ACC112 (cell line): ENCODE data around the gene DENND6A.

Experiments
- H2AFZ ChIP-seq: fragments of 200-600 bp; sonication (generic); one replicate; pipeline ENCODE4 v1.6.0; 2017; ENCODE audit warnings: antibody characterized with exemption, low read length; ENCODE audit not compliant: unreplicated experiment
- H3K27ac ChIP-seq: fragments of 200-600 bp; sonication (generic); 2 replicates; pipeline ENCODE4 v1.5.1; 2014; ENCODE audit warnings: low read depth, mild to moderate bottlenecking, antibody characterized with exemption, low read length, moderate library complexity
- H3K27me3 ChIP-seq: fragments of 200-600 bp; sonication (generic); 2 replicates; pipeline ENCODE4 v1.6.1; 2014; ENCODE audit warnings: mild to moderate bottlenecking, antibody characterized with exemption, low read length, moderate library complexity, mixed read lengths; ENCODE audit not compliant: insufficient read depth
- H3K36me3 ChIP-seq: fragments of 200-600 bp; sonication (generic); 2 replicates; pipeline ENCODE4 v1.6.1; 2016; ENCODE audit warnings: mild to moderate bottlenecking, antibody characterized with exemption, low read length, moderate library complexity, mixed read lengths; ENCODE audit not compliant: insufficient read depth
- H3K4me1 ChIP-seq: fragments of 200-600 bp; sonication (generic); one replicate; pipeline ENCODE4 v1.6.1; 2016; ENCODE audit warnings: low read length, mixed read lengths; ENCODE audit not compliant: insufficient read depth, unreplicated experiment, control insufficient read depth
- H3K4me3 ChIP-seq: fragments of 200-600 bp; sonication (generic); 2 replicates; pipeline ENCODE4 v1.5.1; 2014; ENCODE audit warnings: mild to moderate bottlenecking, low read depth, low read length
- H3K79me2 ChIP-seq: fragments of 200-600 bp; sonication (generic); one replicate; pipeline ENCODE4 v1.6.0; 2016; ENCODE audit warnings: low read length; ENCODE audit not compliant: control insufficient read depth, unreplicated experiment, insufficient read depth

DENND6A gene

DNA sequence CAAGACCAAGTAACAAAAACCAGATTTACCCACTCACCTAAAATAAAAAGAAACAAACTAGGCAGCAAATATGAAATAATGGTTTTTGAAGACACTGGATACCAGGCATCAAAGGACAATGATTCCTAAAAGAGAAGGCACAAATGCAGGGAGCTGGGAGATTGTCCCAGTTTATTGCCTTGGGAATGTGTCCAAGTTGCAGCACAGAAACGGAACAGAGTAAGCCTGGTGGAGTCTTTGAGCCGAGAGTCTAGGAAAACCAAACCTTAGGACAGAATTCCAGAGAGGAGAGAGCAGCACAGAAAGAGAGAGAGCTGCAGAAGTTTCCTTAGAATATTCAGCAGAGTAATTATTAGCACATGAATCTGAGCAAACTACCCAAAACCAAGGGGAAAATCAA, 87.9 kb downstream of the DENND6A start:
- no peak overlapping the region for H3K27ac ChIP-seq
- no peaks in the 10 kb centered on the region for H3K79me2 ChIP-seq
- no peak overlapping the region for H2AFZ ChIP-seq
- H3K27me3 ChIP-seq, result no peaks in the 10 kb centered on the region
- H3K4me3 ChIP-seq, result no peak overlapping the region
- H3K36me3 ChIP-seq, result peaks cover 21% of the 10 kb centered on the region
- no peaks in the 10 kb centered on the region for H3K4me1 ChIP-seq

GRCh38 chr3:57600195-57600594, 92.7 kb downstream of the DENND6A start:
- Histone ChIP-seq H3K4me3 (no peak overlapping the region), H3K4me1 (peaks cover 10% of the 10 kb centered on the region), H2AFZ (no peak overlapping the region), H3K27ac (no peak overlapping the region), H3K27me3 (no peaks in the 10 kb centered on the region), H3K79me2 (peaks cover 32% of the 10 kb centered on the region), H3K36me3 (peaks cover 13% of the 10 kb centered on the region)

GRCh38 chr3:57598765-57599360, 94.0 kb downstream of the DENND6A start:
- Histone ChIP-seq H3K27me3 (no peaks in the 10 kb centered on the region), H2AFZ (no peak overlapping the region), H3K79me2 (peaks cover 45% of the 10 kb centered on the region), H3K27ac (peak overlapping the region; percentile 94; the same call in 1 of the 2 replicates), H3K4me3 (peak overlapping the region; percentile 96), H3K4me1 (peaks cover 10% of the 10 kb centered on the region), H3K36me3 (peaks cover 12% of the 10 kb centered on the region)

DNA sequence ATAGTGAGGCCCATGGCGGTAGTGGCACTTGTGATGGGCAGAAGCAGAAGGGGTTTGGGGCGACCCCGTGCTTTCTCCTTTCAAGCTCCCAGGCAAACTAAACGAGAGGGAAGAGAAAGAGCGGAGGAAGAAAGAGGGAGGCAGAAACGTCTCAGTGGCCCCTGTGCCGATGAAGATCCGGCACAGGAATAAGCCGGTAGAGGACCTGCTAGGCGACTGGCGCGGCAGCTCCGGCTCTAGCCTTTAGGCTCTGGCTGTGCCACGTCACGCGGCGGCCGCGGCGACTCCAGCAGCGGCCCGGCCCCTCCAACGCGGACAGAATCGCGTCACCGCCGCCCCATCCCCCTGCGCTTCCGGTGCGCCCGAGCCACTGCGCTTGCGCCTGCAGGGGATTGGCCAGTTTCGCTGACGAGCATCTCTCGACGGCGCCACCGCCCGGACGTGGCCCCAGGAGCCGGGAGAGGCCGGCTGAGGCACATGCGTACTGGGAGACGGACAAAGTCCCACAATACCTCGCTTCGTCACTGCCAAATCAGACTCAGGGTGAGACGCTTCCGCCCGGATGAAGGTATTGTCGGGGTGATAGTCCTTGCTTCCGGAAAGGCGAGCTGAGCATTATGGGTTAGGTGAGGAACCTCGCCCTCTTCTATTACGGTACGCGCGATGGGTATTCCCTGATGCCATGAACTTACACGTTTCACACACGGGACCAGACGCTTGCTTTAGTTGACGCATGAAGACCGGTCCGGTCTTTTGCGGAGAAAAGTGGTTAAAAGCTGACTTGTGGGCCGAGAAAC, 95.6 kb downstream of the DENND6A start, which contains the start of gene ARF4:
Gene ARF4 (minus strand): TSS at position 218 of the 797 bp plus-strand sequence. CDS start 204 bp downstream, at position 14.
- Histone ChIP-seq H3K4me1 (peaks cover 17% of the 10 kb centered on the region), H3K36me3 (peaks cover 12% of the 10 kb centered on the region), H3K4me3 (peak within 1 kb of the TSS; percentile 96), H2AFZ (peak within 1 kb of the TSS; percentile 98), H3K79me2 (peaks cover 60% of the 10 kb centered on the region), H3K27ac (peak within 1 kb of the TSS; percentile 98), H3K27me3 (no peaks in the 10 kb centered on the region)

DNA sequence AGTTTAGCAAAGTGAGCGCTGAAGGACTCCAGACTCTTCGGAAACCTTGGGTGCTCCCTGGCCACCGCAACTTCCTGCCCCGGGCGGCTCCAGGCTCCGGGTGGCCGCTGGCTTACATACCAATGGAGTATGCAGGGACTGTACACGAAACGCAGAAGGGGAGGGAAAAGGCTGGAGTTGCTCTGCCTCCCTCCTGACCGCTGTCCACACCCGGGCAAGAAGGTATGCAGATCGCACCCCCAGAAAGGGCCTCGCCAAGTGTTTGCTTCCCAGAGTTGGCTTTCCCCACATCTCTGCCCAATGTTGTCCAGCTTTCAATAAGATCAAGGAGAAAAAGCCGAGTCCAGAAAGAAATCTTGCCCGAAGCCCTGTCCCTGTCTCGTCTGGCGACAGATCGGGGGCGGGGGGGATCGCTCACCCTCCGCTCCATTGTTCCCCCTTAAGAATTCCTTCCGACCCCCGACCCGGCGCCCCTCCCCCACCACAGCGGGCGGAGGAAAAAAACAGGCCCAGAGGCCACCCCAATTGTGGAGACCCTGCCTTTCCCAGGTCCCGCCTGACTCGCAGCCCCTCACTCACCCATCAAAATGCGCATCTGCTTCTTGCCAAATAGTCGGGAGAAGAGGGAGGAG, 96.3 kb downstream of the DENND6A start:
- Histone ChIP-seq H2AFZ (no peak overlapping the region), H3K36me3 (peaks cover 13% of the 10 kb centered on the region), H3K27me3 (no peaks in the 10 kb centered on the region), H3K4me1 (peaks cover 24% of the 10 kb centered on the region), H3K4me3 (peak overlapping the region; percentile 96), H3K79me2 (peaks cover 68% of the 10 kb centered on the region), H3K27ac (peak overlapping the region; percentile 98)

- peaks cover 87% of the 10 kb centered on the region for H3K79me2 ChIP-seq
- peak overlapping the region; percentile 2; the same call in 1 of the 2 replicates for H3K27ac ChIP-seq
- peaks cover 26% of the 10 kb centered on the region for H3K4me1 ChIP-seq
- H3K36me3 ChIP-seq, result peaks cover 20% of the 10 kb centered on the region
- H3K27me3 ChIP-seq, result no peaks in the 10 kb centered on the region
- no peak overlapping the region for H2AFZ ChIP-seq
- peak overlapping the region; percentile 96 for H3K4me3 ChIP-seq
Measured at GRCh38 chr3:57594576-57594975, 98.3 kb downstream of the DENND6A start.

DNA sequence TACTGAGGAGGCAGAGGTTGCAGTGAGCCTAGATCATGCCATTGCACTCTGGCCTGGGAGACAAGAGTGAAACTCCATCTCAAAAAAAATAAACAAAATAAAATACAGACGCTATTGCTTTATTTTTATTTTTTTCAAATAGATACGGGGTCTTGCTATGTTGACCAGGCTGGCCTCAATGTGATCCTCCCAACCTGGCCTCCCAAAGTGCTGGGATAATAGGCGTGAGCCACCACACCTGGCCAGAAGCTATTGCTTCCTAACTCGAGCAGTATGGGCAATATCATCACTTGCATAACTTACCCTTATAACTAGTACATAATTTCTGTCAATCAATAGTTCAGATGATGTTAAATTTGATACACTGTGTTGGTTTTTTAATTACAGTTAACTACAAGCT, 98.7 kb downstream of the DENND6A start:
- H3K4me3 ChIP-seq, result peak overlapping the region; percentile 96
- H3K27me3 ChIP-seq, result no peaks in the 10 kb centered on the region
- peaks cover 91% of the 10 kb centered on the region for H3K79me2 ChIP-seq
- no peak overlapping the region for H2AFZ ChIP-seq
- no peak overlapping the region for H3K27ac ChIP-seq
- H3K4me1 ChIP-seq, result peaks cover 23% of the 10 kb centered on the region
- peaks cover 20% of the 10 kb centered on the region for H3K36me3 ChIP-seq

- Histone ChIP-seq H2AFZ (no peak overlapping the region), H3K27me3 (no peaks in the 10 kb centered on the region), H3K27ac (no peak overlapping the region), H3K79me2 (peaks cover 97% of the 10 kb centered on the region), H3K4me1 (peaks cover 22% of the 10 kb centered on the region), H3K4me3 (peak overlapping the region; percentile 96; the same call in 1 of the 2 replicates), H3K36me3 (peaks cover 20% of the 10 kb centered on the region)
Measured at GRCh38 chr3:57592306-57592705, 100.6 kb downstream of the DENND6A start.

- Histone ChIP-seq H3K36me3 (peaks cover 19% of the 10 kb centered on the region), H3K4me3 (no peak overlapping the region), H3K27ac (no peak overlapping the region), H3K27me3 (no peaks in the 10 kb centered on the region), H3K79me2 (peaks cover 97% of the 10 kb centered on the region), H2AFZ (no peak overlapping the region), H3K4me1 (peaks cover 29% of the 10 kb centered on the region)
Measured at GRCh38 chr3:57587905-57588304, 105.0 kb downstream of the DENND6A start.

DNA sequence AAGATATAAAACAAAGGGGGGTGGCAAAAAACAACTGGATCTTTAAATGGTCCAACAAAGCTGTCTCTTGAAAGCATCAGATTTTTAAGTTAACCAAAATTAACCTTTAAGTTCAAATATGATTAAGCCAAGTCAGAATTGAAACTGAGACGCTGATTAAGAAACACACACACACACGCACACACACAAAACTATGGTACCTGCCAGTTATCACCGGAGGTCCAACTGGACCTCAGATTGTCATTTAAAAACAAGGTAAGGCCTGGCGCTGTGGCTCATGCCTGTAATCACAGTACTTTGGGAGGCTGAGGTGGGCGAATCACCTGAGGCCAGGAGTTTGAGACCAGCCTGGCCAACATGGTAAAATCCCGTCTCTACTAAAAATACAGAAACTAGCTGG, 106.1 kb downstream of the DENND6A start:
- no peak overlapping the region for H3K4me3 ChIP-seq
- H3K27me3 ChIP-seq, result no peaks in the 10 kb centered on the region

More for the DNA sequence above, 106.1 kb downstream of the DENND6A start:
- Histone ChIP-seq H3K27ac (no peak overlapping the region), H3K36me3 (peaks cover 26% of the 10 kb centered on the region), H2AFZ (no peak overlapping the region), H3K4me1 (peaks cover 19% of the 10 kb centered on the region), H3K79me2 (peaks cover 95% of the 10 kb centered on the region)
